ENCODE measurements around the gene TTBK2.

Gene TTBK2

DNA sequence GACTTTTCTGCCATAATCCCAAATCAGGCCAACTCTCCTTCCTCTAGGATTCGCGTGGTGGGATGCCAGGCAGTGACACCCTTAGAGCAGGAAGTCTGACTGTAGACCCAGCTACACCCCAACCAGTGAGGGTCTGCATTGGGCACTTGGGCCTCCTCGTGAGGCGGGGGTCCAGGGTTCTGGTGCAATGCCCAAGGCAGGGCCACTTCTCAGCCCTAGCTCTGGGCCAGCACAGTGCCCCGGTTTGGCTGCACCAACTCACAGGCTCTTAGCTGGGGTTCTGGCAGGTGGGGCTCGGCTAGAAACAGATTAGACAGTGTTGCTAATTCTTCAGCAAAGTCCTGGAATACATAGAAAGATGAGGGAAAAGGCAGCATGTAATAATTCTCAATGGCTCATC lies 196.3 kb downstream of the TTBK2 start:
- no peak for DNase-seq

DNA sequence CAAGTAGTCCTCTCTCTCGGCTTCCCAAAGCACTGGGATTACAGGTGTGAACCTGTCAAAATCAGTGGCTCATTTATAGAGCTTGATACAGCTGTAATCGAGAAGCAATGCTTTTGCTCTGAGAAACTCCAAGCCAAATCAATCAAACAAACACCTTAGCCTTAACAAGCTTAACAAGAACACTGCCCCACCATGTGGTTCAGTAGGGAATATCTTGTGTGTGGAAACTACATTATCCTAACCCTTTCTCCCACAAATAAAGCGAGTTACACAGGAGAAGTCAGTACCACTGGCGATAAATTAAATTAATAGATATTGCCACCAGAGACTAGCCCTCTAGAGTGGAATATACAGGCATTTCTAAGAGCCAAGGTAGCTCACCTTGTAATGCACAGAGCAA lies 197.5 kb downstream of the TTBK2 start:
- DNase-seq: no peak

DNA sequence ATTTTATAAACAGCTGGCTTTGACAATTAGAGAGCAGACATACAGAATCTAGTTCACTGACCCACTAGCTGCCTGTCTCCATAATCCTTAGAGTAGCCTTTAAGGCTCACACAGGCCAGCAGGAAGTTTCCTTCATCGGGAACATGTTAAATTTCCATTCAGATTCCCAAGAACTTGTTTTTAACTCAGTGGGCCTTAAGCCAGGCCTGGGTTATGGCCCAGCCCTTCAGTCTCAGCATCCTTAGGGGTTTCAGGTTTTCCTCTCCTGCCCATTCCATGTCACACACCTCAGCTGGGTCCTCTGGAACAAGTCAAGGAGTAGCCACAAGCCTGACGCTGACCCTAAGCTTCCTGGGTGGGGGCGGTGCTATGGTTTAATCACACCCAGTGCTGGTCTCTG lies 198.7 kb downstream of the TTBK2 start:
- no peak for DNase-seq

DNA sequence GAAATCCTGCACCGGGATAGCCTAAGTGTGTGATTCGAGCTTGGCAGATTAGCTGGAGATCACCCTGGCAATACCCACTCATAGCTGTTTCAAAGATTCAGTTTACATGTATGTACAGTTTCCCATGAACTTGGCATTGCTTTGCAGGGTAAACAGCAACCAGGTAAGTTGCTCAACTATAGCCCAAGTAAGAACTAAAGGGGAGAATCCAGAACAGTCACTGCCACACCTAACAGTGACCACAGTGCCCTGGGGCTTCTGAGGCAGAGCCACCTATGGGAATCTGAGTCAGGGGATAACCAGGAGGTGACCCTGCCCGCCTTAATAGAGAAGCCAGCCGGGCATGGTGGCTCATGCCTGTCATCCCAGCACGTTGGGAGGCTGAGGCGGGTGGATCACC lies 199.6 kb downstream of the TTBK2 start:
- DNase-seq: no peak

DNA sequence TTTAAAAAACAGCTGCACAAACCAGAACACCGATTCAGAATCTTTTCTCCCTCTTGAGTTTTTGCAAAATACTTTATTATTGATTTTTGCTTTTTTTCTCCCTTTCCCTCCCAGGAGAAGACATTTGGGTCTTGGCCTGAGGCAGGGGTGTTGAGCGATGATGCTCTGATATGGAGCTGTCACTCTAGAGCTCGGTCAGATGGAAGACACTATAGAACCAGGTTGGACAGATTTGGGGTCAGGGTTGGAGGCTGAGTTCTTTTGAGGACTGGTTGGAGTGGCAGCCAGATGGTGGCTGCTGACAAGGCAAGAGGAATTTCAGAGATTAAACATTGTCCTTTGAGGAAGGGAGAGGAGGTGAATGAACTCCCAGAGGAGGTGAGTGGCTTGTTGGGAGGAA lies 200.5 kb downstream of the TTBK2 start:
- no peak for DNase-seq

DNA sequence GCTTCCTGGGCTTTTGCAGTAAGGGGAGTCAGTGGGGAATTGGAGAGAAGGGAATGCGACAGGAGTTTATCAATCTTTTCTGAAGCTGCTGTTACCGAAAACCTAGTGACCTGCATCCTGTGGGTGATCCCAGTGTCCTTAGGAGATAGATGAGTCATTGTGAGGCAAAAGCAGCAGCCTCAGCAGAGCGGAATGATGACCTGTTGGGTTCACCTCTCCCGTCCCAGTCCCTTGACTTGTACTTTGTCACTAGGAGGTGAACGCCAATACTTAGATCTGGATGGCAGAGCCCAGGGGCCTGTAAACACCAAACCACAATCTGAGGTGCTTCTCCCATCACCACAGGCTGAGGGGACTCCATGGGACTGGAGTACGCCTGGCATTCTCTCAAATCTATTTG lies 201.5 kb downstream of the TTBK2 start:
- DNase-seq: no peak

DNA sequence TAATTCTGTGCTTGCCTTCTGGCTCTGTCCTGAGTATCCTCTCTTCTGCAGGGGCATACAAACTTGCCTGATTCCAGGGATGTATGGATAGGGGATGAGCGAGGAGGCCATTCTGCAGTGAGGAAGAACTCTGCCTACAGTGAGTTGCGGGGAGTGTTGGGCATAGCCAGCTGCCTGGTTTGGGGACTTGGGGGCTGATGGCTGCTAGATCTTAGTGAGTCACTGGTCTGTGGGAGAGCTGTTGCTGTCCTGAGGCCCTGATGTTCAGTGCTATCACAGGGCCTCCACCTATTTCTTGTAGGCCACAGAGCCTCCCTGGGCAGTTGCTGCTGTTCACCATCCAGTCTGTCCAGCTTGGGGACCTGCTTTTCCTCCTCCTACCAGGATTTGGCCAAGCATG lies 204.0 kb downstream of the TTBK2 start:
- no peak for DNase-seq

DNA sequence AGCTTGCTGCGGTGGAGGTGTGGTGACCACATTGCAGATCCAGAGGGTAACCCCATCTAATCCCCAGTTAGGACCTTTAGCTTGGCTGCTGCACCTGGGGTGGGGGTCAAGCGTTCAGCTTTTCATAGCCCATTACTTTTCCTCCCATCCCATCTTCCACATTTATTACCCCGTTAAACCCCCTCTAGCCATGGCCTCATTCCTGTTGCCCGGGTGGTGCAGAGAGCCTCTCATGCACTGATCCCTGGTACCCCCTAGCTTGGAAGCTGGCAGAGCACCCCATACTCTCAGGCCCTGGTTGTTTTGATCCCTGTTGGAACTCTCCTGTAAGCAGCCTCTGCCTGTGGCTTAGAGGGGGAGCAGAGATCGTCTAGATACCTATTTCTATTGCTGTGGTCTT lies 204.5 kb downstream of the TTBK2 start:
- DNase-seq: no peak

DNA sequence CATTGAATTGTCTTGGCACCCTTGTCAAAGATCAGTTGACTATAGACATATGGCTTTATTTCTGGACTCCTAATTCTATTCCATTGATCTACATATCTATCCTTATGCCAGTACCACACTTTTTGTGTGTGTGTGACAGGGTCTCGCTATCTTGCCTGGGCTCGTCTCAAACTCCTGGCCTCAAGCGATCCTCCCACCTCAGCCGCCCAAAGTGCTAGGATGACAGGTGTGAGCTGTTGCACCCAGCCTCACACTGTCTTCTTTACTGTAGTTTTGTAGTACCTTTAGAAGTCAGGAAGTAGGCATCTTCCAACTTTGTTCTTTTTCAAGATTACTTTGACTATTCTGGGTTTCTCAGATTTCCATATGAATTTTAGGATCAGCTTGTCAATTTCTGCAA lies 208.0 kb downstream of the TTBK2 start:
- no peak for DNase-seq

DNA sequence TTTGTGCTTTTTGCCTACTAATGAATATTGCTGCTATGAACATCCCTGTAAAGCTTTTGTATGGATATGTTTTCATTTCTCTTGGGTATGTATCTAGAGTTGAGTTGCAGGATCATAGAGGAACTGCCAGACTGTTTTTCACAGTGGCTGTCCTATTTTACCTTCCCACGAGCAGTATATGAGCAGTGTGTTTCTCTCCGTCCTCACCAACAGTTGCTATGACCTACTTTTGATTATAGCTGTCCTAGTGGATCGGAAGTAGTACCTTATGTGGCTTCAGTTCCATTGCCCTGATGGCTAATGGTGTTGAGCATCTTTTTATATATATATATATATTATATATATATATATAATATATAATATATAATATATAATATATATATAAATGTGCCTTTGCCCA lies 208.8 kb downstream of the TTBK2 start:
- no peak for DNase-seq

DNA sequence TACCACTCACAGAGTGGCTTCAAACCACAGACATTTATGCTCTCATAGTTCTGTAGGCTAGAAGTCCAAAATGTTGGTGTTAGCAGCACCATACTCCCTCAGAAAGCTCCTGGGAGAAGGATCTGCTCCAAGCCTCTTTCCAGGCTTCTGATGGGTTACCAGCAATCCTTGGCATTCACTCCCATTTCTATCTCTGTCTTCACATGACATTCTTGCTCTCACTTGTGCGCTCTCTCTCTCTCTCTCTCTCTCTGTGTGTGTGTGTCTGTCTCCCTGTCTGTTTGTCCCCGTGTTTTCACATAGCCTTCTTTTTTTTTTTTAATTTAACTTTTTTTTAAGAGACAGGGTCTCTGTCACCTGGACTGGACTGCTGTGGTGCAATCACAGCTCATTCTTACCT lies 209.9 kb downstream of the TTBK2 start:
- no peak for DNase-seq

DNA sequence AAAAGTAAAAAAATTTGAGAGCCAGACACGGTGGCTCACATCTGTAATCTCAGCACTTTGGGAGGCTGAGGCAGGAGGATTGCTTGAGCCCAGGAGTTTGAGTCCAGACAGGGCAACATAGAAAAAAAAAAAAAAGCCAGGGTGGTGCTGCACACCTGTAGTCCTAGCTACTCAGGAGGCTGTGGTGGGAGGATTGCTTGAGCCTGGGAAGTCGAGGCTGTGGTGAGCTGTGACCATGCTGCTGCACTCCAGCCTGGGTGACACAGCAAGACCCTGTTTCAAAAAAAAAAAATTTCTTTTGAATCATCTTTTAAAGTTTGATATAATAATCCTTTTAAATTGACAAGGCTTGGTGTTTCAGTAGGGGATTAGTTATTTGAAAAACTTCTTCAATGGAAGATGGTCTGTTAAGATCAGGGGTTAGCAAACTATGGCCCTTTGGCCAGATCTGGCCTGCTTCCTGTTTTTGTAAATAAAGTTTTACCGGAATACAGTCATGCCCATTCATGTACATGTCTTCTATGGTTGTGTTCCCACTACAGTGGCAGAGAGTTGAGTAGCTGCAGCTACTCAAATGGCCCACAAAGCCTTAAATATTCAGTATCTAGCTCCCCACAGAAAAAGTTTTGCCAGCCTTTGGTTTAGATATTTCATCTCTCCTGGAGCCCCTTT lies 212.6 kb downstream of the TTBK2 start:
- DNase-seq: no peak

DNA sequence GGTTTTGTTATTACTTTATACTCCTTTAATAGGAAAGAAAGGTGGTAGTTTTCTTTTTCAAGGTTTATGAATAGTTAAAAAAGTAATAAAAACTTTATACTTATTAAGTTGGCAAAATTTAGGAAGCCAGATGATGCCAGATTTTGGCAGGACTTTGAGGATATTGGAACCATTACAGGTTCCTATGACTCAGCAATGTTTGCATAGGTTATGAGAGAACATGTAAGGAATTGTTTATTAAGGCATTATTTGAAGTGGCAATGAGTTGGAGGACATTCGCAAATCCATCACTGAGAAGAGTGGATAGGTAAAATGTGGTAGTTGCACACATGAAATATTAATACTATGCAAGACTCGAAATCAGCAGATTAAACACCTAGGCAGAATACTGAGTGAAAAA lies 213.5 kb downstream of the TTBK2 start:
- DNase-seq: no peak

DNA sequence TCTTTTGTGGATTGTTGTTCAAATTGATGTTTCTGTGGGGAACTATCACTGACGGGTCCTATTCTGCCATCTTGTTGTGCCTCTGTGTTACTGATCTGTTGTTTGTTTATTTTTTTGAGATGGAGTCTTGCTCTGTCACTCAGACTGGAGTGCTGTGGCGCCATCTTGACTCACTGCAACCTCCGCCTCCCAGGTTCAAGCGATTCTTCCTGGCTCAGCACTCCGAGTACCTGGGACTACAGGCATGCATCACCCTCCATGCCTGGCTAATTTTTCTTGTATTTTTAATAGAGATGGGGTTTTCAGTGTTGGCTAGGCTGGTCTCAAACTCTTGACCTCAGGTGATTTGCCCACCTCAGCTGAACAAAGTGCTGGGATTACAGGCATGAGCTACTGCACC lies 215.2 kb downstream of the TTBK2 start:
- DNase-seq: no peak

DNA sequence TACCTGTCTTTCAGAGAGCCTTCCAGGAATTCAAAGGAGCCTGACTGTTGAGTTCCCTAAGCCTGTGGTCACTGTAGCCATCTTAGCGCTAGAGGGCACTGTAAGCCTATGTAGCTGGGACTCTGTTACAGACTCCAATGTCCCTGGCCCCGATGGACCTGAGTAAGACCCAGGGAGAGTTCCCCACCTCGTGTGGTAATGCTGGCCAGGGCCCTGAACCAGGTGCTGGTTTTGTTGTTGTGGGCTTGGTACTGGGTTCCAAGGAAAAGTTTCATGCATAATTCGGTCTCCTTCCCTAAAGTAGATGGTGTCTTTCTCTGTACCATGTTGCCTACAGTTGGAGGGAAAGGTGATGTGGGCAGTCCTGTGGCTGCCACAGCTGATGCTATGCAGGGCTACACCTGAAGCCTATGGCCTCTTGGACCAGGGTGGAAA lies 216.1 kb downstream of the TTBK2 start:
- peak; percentile 61 for DNase-seq

DNA sequence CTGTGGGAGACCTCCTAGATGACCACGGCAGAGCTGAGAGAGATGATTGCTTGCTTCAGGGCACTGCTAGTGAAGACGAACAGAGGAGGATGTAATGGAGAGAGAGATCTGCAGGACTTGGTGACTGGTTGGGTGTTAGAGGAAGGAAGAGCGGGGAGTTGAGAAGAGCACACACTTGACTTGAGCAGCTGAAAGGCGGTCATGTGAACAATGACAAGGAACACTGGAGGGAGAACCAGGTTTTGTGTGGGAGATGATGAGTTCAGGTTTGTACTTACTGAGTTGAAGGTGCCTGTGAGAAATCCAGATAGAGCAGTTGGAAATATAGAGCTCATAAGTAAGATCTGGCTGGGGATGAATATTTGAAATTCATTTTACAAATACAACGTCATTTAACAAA lies 224.0 kb downstream of the TTBK2 start:
- DNase-seq: no peak

DNA sequence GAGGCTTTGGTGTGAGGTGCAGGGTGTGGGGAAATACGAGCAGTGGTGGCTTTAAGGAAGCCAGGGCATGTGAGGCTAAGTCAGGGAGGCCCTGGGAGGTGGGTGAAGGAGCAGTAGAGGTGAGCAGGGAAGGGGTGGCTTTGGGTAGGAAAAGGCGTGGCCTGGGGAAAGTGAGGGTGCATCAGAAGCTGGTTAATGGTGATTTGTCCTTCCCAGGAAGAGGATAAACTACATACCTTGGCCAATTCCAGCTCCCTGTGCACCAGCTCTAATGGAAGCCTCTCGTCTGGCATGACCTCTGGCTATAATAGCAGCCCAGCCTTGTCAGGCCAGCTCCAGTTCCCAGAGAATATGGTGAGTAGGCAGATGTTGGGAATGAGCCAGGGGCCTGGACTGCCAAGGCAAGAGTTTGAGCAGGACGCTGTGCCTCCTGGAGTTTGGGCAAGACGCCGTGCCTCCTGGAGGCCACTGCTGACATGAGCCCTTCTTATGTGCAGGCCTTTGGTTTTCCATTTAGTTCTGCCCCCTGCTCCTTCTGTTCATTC lies 225.0 kb downstream of the TTBK2 start:
- no peak for DNase-seq

DNA sequence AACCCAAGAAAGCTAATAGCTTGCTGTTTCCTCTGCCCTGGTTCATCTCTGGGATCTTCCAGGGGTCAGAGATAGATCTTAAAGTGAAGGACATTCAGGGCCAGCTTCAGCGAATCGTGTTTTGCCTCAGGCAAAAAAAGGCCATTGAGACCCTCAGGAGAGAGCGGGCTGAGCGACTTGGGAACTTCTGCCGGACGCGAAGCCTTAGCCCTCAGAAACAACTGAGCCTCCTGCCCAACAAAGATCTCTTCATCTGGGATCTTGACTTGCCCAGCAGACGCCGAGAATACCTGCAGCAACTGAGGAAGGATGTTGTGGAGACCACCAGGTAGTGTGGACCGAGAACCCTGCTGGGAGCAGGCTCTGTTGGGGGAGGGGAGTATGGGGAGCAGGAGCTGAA lies 226.2 kb downstream of the TTBK2 start:
- no peak for DNase-seq

DNA sequence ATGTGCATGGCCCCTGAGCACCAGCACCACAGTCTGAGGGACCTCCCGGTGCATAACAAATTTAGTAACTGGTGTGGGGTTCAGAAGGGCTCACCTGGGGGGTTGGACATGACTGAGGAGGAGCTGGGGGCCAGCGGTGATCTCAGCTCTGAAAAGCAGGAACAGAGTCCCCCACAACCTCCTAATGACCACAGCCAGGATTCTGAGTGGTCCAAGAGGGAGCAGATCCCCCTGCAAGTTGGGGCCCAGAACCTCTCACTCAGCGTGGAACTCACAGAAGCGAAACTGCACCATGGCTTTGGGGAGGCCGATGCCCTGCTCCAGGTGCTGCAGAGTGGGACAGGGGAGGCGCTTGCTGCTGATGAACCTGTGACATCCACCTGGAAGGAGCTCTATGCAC lies 226.6 kb downstream of the TTBK2 start:
- no peak for DNase-seq

DNA sequence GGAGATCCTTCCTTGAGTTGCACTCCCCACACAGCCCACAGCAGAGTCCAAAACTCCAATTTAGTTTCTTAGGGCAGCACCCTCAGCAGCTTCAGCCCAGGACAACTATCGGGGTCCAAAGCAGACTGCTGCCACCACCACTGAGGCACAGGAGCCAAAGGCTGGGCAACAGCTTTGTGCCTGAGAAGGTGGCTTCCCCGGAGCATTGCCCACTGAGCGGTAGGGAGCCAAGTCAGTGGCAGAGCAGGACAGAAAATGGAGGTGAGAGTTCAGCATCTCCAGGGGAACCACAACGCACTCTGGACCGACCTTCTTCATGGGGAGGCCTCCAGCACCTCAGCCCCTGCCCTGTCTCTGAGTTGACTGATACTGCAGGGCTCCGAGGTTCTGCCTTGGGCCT lies 227.1 kb downstream of the TTBK2 start:
- DNase-seq: no peak

DNA sequence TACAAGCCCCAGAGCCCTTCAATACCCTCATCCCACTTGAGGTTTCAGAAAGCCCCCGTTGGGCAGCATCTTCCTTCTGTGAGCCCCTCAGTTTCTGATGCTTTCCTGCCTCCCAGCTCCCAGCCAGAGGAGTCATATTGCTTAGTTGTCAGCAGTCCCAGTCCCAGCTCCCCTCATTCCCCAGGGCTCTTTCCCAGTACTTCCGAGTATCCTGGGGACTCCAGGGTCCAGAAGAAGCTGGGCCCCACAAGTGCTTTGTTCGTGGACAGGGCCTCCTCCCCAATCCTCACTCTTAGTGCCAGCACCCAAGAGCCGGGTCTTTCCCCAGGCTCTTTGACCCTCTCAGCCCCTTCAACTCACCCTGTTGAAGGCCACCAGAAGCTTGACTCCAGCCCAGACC lies 227.6 kb downstream of the TTBK2 start:
- no peak for DNase-seq

DNA sequence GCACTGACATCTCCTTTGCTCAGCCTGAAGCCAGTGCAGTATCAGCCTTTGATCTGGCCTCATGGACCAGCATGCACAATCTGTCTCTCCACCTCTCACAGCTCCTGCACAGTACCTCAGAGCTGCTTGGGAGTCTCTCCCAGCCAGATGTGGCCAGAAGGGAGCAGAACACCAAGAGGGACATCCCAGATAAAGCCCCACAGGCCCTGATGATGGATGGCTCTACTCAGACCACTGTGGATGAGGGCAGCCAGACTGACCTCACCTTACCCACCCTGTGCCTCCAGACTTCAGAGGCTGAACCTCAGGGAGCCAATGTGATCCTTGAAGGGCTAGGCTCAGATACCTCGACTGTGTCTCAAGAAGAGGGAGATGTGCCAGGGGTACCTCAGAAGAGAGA lies 228.0 kb downstream of the TTBK2 start:
- DNase-seq: no peak

DNA sequence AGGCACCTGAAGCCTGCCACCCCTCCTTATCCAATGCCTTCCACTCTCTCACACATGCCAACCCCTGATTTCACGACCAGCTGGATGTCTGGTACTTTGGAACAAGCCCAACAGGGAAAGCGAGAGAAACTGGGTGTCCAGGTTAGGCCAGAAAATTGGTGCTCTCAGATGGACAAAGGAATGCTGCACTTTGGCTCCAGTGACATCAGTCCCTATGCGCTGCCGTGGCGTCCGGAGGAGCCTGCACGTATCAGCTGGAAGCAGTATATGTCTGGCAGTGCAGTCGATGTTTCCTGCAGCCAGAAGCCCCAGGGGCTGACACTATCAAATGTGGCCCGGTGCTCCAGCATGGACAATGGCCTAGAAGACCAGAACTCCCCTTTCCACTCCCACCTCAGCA lies 228.8 kb downstream of the TTBK2 start:
- DNase-seq: no peak

DNA sequence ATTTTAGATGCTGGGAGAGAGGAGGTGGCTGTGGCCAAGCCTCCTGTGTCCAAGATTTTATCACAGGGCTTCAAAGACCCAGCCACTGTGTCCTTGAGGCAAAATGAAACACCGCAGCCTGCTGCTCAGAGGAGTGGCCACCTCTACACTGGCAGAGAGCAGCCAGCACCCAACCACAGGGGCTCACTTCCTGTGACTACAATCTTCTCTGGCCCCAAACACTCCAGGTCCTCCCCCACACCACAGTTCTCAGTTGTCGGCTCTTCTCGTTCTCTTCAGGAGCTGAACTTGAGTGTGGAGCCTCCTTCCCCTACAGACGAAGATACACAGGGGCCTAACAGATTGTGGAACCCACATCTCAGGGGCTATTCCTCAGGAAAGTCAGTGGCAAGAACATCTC lies 229.3 kb downstream of the TTBK2 start:
- DNase-seq: no peak

Data from NCI-H774 (cell line).